Activated CD4-positive, CD25-positive, alpha-beta regulatory T cell (primary cell): ENCODE data around the gene DHFR.
"Not testable (repeated sequence)": the region's sequence is repeated elsewhere in the genome, so short reads cannot be mapped to it uniquely, and the experiment has no call there.

ENCODE experiments used
- DNase-seq, 4 experiments: peaks; one replicate each; lab custom pipeline; 2025; lab: John Stamatoyannopoulos, UW

The DHFR gene

GRCh38 chr5:80594810-80595209 is 60.0 kb downstream of the DHFR start:
- no peak for DNase-seq

- DNase-seq, result no peak
These were observed 62.0 kb downstream of the DHFR start for GRCh38 chr5:80592761-80593160.

GRCh38 chr5:80592105-80592504 is 62.7 kb downstream of the DHFR start:
- no peak for DNase-seq

GRCh38 chr5:80591352-80591751 is 63.4 kb downstream of the DHFR start:
- DNase-seq, result no peak

GRCh38 chr5:80590766-80591165 is 64.0 kb downstream of the DHFR start:
- no peak for DNase-seq

GRCh38 chr5:80588858-80589540 is 65.8 kb downstream of the DHFR start:
- DNase-seq, result no peak

- DNase-seq, result no peak
These were observed 70.0 kb downstream of the DHFR start for GRCh38 chr5:80584770-80585169.

GRCh38 chr5:80580291-80580690 is 74.5 kb downstream of the DHFR start:
- not testable (repeated sequence) for DNase-seq

- DNase-seq, result no peak
These were observed 75.7 kb downstream of the DHFR start for GRCh38 chr5:80579050-80579449.

- DNase-seq, result no peak
These were observed 77.1 kb downstream of the DHFR start for GRCh38 chr5:80577707-80578106.

- DNase-seq, result no peak
These were observed 78.4 kb downstream of the DHFR start for GRCh38 chr5:80576383-80576782.
